ENCODE data around the gene ZNF362.

- TF ChIP-seq, protein P1, sequence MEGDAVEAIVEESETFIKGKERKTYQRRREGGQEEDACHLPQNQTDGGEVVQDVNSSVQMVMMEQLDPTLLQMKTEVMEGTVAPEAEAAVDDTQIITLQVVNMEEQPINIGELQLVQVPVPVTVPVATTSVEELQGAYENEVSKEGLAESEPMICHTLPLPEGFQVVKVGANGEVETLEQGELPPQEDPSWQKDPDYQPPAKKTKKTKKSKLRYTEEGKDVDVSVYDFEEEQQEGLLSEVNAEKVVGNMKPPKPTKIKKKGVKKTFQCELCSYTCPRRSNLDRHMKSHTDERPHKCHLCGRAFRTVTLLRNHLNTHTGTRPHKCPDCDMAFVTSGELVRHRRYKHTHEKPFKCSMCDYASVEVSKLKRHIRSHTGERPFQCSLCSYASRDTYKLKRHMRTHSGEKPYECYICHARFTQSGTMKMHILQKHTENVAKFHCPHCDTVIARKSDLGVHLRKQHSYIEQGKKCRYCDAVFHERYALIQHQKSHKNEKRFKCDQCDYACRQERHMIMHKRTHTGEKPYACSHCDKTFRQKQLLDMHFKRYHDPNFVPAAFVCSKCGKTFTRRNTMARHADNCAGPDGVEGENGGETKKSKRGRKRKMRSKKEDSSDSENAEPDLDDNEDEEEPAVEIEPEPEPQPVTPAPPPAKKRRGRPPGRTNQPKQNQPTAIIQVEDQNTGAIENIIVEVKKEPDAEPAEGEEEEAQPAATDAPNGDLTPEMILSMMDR (IDR thresholded peaks at IDR 0.05), result no peak
- TF ChIP-seq POLR2A (IDR thresholded peaks at IDR 0.05) (no peak), POLR2AphosphoS5 (IDR thresholded peaks at IDR 0.05) (no peak)
Measured at GRCh38 chr1:33286451-33287185, 30.3 kb downstream of the ZNF362 start.
